ENCODE data around the gene ULK1. TPM values are rescaled to one million over a fixed set of nuclear protein-coding genes. Genes with fewer than 3 reads are reported as not detected.

Gene ULK1
- total and polyA plus RNA-seq, 2 of the 13 experiments (the other 11 are each of a cell fraction or from before 2014, with no cell fraction given) = 2.8 to 10.1 TPM

GRCh38 chr12:131928711-131929580, 34.5 kb downstream of the ULK1 start, which contains the start of gene PUS1 (continued):
- TF ChIP-seq ZNF362 (CRISPR knock-in tag; IDR thresholded peaks at IDR 0.05; ENCODE audit: borderline replicate concordance) (0 out of 2 replicates have a peak, but pooled peaks have one; percentile 8), MNT (IDR thresholded peaks at IDR 0.05) (peak; percentile 79), ZSCAN30 (CRISPR knock-in tag; IDR thresholded peaks at IDR 0.05) (no peak), ZNF710 (CRISPR knock-in tag; IDR thresholded peaks at IDR 0.05; ENCODE audit: borderline replicate concordance) (0 out of 2 replicates have a peak, but pooled peaks have one; percentile 31), TBX2 (CRISPR knock-in tag; IDR thresholded peaks at IDR 0.05; ENCODE audit: borderline replicate concordance) (peak; percentile 68), TGIF2 (CRISPR knock-in tag; IDR thresholded peaks at IDR 0.05) (peak; percentile 89; the same call in 1 of the 2 replicates), REST (IDR thresholded peaks at IDR 0.05; ENCODE audit: borderline replicate concordance in 1 of 2, low read depth in 1 of 2, low read length in 2 of 2) (peak in 1 of 2 experiments; percentile 34; a peak in 1 of 4 replicates), SAP130 (CRISPR knock-in tag; IDR thresholded peaks at IDR 0.05; ENCODE audit: low read depth) (peak; percentile 99), EED (CRISPR knock-in tag; IDR thresholded peaks at IDR 0.05) (peak; percentile 79; the same call in 1 of the 2 replicates), MTF2 (CRISPR knock-in tag; IDR thresholded peaks at IDR 0.05; ENCODE audit: borderline replicate concordance) (0 out of 2 replicates have a peak, but pooled peaks have one; percentile 57), ZNF850 (CRISPR knock-in tag; conservative IDR thresholded peaks at IDR 0.05) (0 out of 2 replicates have a peak, but pooled peaks have one; percentile 58), MIER3 (CRISPR knock-in tag; IDR thresholded peaks at IDR 0.05; ENCODE audit: borderline replicate concordance) (no peak; the same call in 1 of the 2 replicates), ZBTB20 (CRISPR knock-in tag; IDR thresholded peaks at IDR 0.05; ENCODE audit: borderline replicate concordance, low read depth) (peak; percentile 71; the same call in 1 of the 2 replicates), KMT2B (CRISPR knock-in tag; IDR thresholded peaks at IDR 0.05) (peak; percentile 80), HIC2 (CRISPR knock-in tag; IDR thresholded peaks at IDR 0.05; ENCODE audit: low read depth) (no peak), IRF2 (CRISPR knock-in tag; IDR thresholded peaks at IDR 0.05) (peak; percentile 79), ZNF891 (CRISPR knock-in tag; IDR thresholded peaks at IDR 0.05) (no peak), NFE2L2 (IDR thresholded peaks at IDR 0.05; ENCODE audit: low read length) (no peak)

Data from HepG2 (cell line).